Activated T-cell treated with anti-CD3 and anti-CD28 coated beads, Interleukin-2, amount 50 U/mL, for 24 hours (primary cell): Measurements from ENCODE around the gene TMPRSS2.

Source experiments
- DNase-seq: peaks from one replicate; pipeline ENCODE4 v3.0.0-alpha.2; 2020
- H3K27ac Mint-ChIP-seq: 2 replicates; pipeline ENCODE4 v1.8.0; 2020; ENCODE audit warnings: mild to moderate bottlenecking, mixed read lengths
- H3K27me3 Mint-ChIP-seq: 2 replicates; pipeline ENCODE4 v1.8.0; 2020; ENCODE audit warnings: mixed read lengths
- H3K36me3 Mint-ChIP-seq: 2 replicates; pipeline ENCODE4 v1.8.0; 2020; ENCODE audit warnings: low read depth, mixed read lengths
- H3K4me1 Mint-ChIP-seq: 2 replicates; pipeline ENCODE4 v1.8.0; 2020; ENCODE audit warnings: low read depth, mixed read lengths
- H3K4me3 Mint-ChIP-seq: 2 replicates; pipeline ENCODE4 v1.8.0; 2020; ENCODE audit warnings: mild to moderate bottlenecking, moderate library complexity, mixed read lengths
- H3K9me3 Mint-ChIP-seq: 2 replicates; pipeline ENCODE4 v1.8.0; 2020; ENCODE audit warnings: mixed read lengths

TMPRSS2 gene

GRCh38 chr21:41507521-41508414 lies at the start of gene TMPRSS2:
TSS of gene TMPRSS2 (minus strand) at chr21:41508158. CDS start at chr21:41498133, 10,025 bp downstream.
- H3K9me3 Mint-ChIP-seq = no peaks in the 10 kb centered on the region
- DNase-seq = no peak
- no peak within 1 kb of the TSS for H3K4me3 Mint-ChIP-seq
- no peaks in the 10 kb centered on the region for H3K36me3 Mint-ChIP-seq
- no peak within 1 kb of the TSS for H3K27ac Mint-ChIP-seq
- H3K4me1 Mint-ChIP-seq = peaks cover 1% of the 10 kb centered on the region
- H3K27me3 Mint-ChIP-seq = peaks cover 55% of the 10 kb centered on the region

- H3K36me3 Mint-ChIP-seq = no peaks in the 10 kb centered on the region
- no peak overlapping the region for H3K27ac Mint-ChIP-seq
- H3K4me3 Mint-ChIP-seq = no peak overlapping the region
- no peak for DNase-seq
- peaks cover 24% of the 10 kb centered on the region for H3K27me3 Mint-ChIP-seq
- H3K4me1 Mint-ChIP-seq = peaks cover 3% of the 10 kb centered on the region
- H3K9me3 Mint-ChIP-seq = no peaks in the 10 kb centered on the region
Measured at GRCh38 chr21:41555057-41555456, 47.1 kb upstream of the TMPRSS2 start.

GRCh38 chr21:41552254-41552653 lies 44.3 kb upstream of the TMPRSS2 start:
- peaks cover 32% of the 10 kb centered on the region for H3K27me3 Mint-ChIP-seq
- H3K4me3 Mint-ChIP-seq = no peak overlapping the region
- H3K9me3 Mint-ChIP-seq = no peaks in the 10 kb centered on the region
- DNase-seq = no peak
- no peaks in the 10 kb centered on the region for H3K4me1 Mint-ChIP-seq
- no peak overlapping the region for H3K27ac Mint-ChIP-seq
- no peaks in the 10 kb centered on the region for H3K36me3 Mint-ChIP-seq

- H3K4me3 Mint-ChIP-seq = no peak overlapping the region
- DNase-seq = no peak
- H3K4me1 Mint-ChIP-seq = no peaks in the 10 kb centered on the region
- H3K9me3 Mint-ChIP-seq = no peaks in the 10 kb centered on the region
- H3K27me3 Mint-ChIP-seq = peaks cover 16% of the 10 kb centered on the region
- no peaks in the 10 kb centered on the region for H3K36me3 Mint-ChIP-seq
- no peak overlapping the region for H3K27ac Mint-ChIP-seq
Measured at GRCh38 chr21:41548781-41549180, 40.8 kb upstream of the TMPRSS2 start.

GRCh38 chr21:41547111-41547510 lies 39.2 kb upstream of the TMPRSS2 start:
- DNase-seq = no peak
- H3K9me3 Mint-ChIP-seq = no peaks in the 10 kb centered on the region
- H3K4me1 Mint-ChIP-seq = no peaks in the 10 kb centered on the region
- H3K27ac Mint-ChIP-seq = no peak overlapping the region
- H3K27me3 Mint-ChIP-seq = peaks cover 23% of the 10 kb centered on the region
- H3K4me3 Mint-ChIP-seq = no peak overlapping the region
- H3K36me3 Mint-ChIP-seq = no peaks in the 10 kb centered on the region

- Mint-ChIP-seq H3K4me3 (no peak overlapping the region), H3K9me3 (no peaks in the 10 kb centered on the region), H3K27me3 (peaks cover 26% of the 10 kb centered on the region), H3K27ac (no peak overlapping the region), H3K4me1 (no peaks in the 10 kb centered on the region), H3K36me3 (no peaks in the 10 kb centered on the region)
- no peak for DNase-seq
Measured at GRCh38 chr21:41545500-41546359, 37.8 kb upstream of the TMPRSS2 start.

- Mint-ChIP-seq H3K27ac (no peak overlapping the region), H3K36me3 (no peaks in the 10 kb centered on the region), H3K27me3 (peaks cover 29% of the 10 kb centered on the region), H3K9me3 (no peaks in the 10 kb centered on the region), H3K4me3 (no peak overlapping the region), H3K4me1 (no peaks in the 10 kb centered on the region)
- DNase-seq = no peak
Measured at GRCh38 chr21:41542727-41543126, 34.8 kb upstream of the TMPRSS2 start.

GRCh38 chr21:41537356-41537755 lies 29.4 kb upstream of the TMPRSS2 start:
- Mint-ChIP-seq H3K4me1 (no peaks in the 10 kb centered on the region), H3K9me3 (no peaks in the 10 kb centered on the region), H3K27ac (no peak overlapping the region), H3K27me3 (peaks cover 38% of the 10 kb centered on the region), H3K36me3 (no peaks in the 10 kb centered on the region), H3K4me3 (no peak overlapping the region)
- DNase-seq = no peak

- Mint-ChIP-seq H3K27ac (no peak overlapping the region), H3K27me3 (peaks cover 38% of the 10 kb centered on the region), H3K4me1 (no peaks in the 10 kb centered on the region), H3K4me3 (no peak overlapping the region), H3K36me3 (no peaks in the 10 kb centered on the region), H3K9me3 (no peaks in the 10 kb centered on the region)
- no peak for DNase-seq
Measured at GRCh38 chr21:41536827-41537103, 28.8 kb upstream of the TMPRSS2 start.

GRCh38 chr21:41536076-41536826 lies 28.3 kb upstream of the TMPRSS2 start:
- no peak for DNase-seq
- Mint-ChIP-seq H3K27me3 (peaks cover 35% of the 10 kb centered on the region), H3K9me3 (no peaks in the 10 kb centered on the region), H3K27ac (no peak overlapping the region), H3K4me3 (no peak overlapping the region), H3K4me1 (no peaks in the 10 kb centered on the region), H3K36me3 (no peaks in the 10 kb centered on the region)

- Mint-ChIP-seq H3K27ac (no peak overlapping the region), H3K9me3 (no peaks in the 10 kb centered on the region)
- DNase-seq = no peak
Measured at GRCh38 chr21:41530366-41530765, 22.4 kb upstream of the TMPRSS2 start.

GRCh38 chr21:41529769-41530168 lies 21.8 kb upstream of the TMPRSS2 start:
- Mint-ChIP-seq H3K4me3 (no peak overlapping the region), H3K27ac (no peak overlapping the region), H3K36me3 (no peaks in the 10 kb centered on the region), H3K27me3 (peaks cover 28% of the 10 kb centered on the region), H3K4me1 (no peaks in the 10 kb centered on the region), H3K9me3 (no peaks in the 10 kb centered on the region)
- no peak for DNase-seq

More at GRCh38 chr21:41530366-41530765, 22.4 kb upstream of the TMPRSS2 start:
- Mint-ChIP-seq H3K27me3 (peaks cover 25% of the 10 kb centered on the region), H3K4me3 (no peak overlapping the region), H3K4me1 (no peaks in the 10 kb centered on the region), H3K36me3 (no peaks in the 10 kb centered on the region)

- H3K4me1 Mint-ChIP-seq = no peaks in the 10 kb centered on the region
- no peaks in the 10 kb centered on the region for H3K9me3 Mint-ChIP-seq
- no peak overlapping the region for H3K27ac Mint-ChIP-seq
- peaks cover 24% of the 10 kb centered on the region for H3K27me3 Mint-ChIP-seq
- no peak for DNase-seq
- no peak overlapping the region for H3K4me3 Mint-ChIP-seq
- H3K36me3 Mint-ChIP-seq = no peaks in the 10 kb centered on the region
Measured at GRCh38 chr21:41526478-41527087, 18.6 kb upstream of the TMPRSS2 start.

GRCh38 chr21:41523175-41523574 lies 15.2 kb upstream of the TMPRSS2 start:
- Mint-ChIP-seq H3K4me3 (no peak overlapping the region), H3K4me1 (no peaks in the 10 kb centered on the region), H3K36me3 (no peaks in the 10 kb centered on the region), H3K27ac (no peak overlapping the region), H3K27me3 (peaks cover 22% of the 10 kb centered on the region), H3K9me3 (no peaks in the 10 kb centered on the region)
- no peak for DNase-seq
